IMR-90 (cell line): ENCODE data around the gene CCT5. TPM values are rescaled to one million over a fixed set of nuclear protein-coding genes. Genes with fewer than 3 reads are reported as not detected.
"Not testable (repeated sequence)": the region's sequence is repeated elsewhere in the genome, so short reads cannot be mapped to it uniquely, and the experiment has no call there.

Source experiments
- ATAC-seq: fragments of 200-7000 bp; cut with Tn5 transposase; 2 replicates; pipeline ENCODE4 v1.9.1; 2020; ENCODE audit warnings: low read depth, mild to moderate bottlenecking, moderate library complexity
- BruUV-seq: library from RNA; stranded (reverse); fragments of 400-500 nt; replicated peaks from 2 replicates; lab custom pipeline; 2021; lab: Mats Ljungman, UMichigan
- CTCF ChIA-PET: fragments of 300-600 bp; formaldehyde crosslinking; extraction: SDS; loops from one replicate; lab custom pipeline; 2021; ENCODE audit warnings: antibody characterized with exemption; lab: Yijun Ruan, JAX
- POLR2A ChIA-PET: fragments of 300-600 bp; sonication (Branson Sonifier 250); formaldehyde crosslinking; loops from one replicate; lab custom pipeline; 2022; ENCODE audit warnings: antibody characterized with exemption; ENCODE audit not compliant: unreplicated experiment; lab: Charles Lee
- DNase-seq: peaks from one replicate; pipeline ENCODE4 v3.0.0; 2013
- H2AFZ ChIP-seq: replicated peaks from 2 replicates; pipeline ENCODE3; 2013; ENCODE audit warnings: low read length, mild to moderate bottlenecking; ENCODE audit not compliant: poor library complexity
- H2AK5ac ChIP-seq: 2 replicates; pipeline ENCODE4 v1.6.1; 2013; ENCODE audit warnings: low read depth, low read length, inconsistent platforms
- H2AK9ac ChIP-seq: replicated peaks from 2 replicates; pipeline ENCODE3; 2013; ENCODE audit warnings: mild to moderate bottlenecking, low read depth, low read length, moderate library complexity; ENCODE audit not compliant: poor library complexity
- H2BK120ac ChIP-seq: 2 replicates; pipeline ENCODE4 v1.6.1; 2013; ENCODE audit warnings: low read depth, low read length, inconsistent platforms
- H2BK15ac ChIP-seq: 3 replicates; pipeline ENCODE4 v1.6.1; 2013; ENCODE audit warnings: low read depth, low read length, inconsistent platforms
- H2BK20ac ChIP-seq: 2 replicates; pipeline ENCODE4 v1.6.1; 2013; ENCODE audit warnings: low read depth, mild to moderate bottlenecking, inconsistent platforms, low read length, moderate library complexity
- H2BK5ac ChIP-seq: 2 replicates; pipeline ENCODE4 v1.6.1; 2013; ENCODE audit warnings: mild to moderate bottlenecking, low read depth, low read length, inconsistent platforms; ENCODE audit not compliant: poor library complexity, severe bottlenecking
- H3K14ac ChIP-seq: replicated peaks from 2 replicates; pipeline ENCODE4 v1.6.1; 2013; ENCODE audit warnings: low read depth, low read length, inconsistent platforms
- H3K18ac ChIP-seq: 2 replicates; pipeline ENCODE4 v1.6.1; 2013; ENCODE audit warnings: low read depth, low read length, control low read depth
- H3K23ac ChIP-seq: 2 replicates; pipeline ENCODE4 v1.6.1; 2013; ENCODE audit warnings: low read depth, low read length, inconsistent platforms
- H3K27ac ChIP-seq: 2 replicates; pipeline ENCODE4 v1.5.1; 2013; ENCODE audit warnings: mild to moderate bottlenecking, control low read depth, low read length; ENCODE audit not compliant: insufficient read depth
- H3K27me3 ChIP-seq: 2 replicates; pipeline ENCODE4 v1.6.1; 2013; ENCODE audit warnings: low read length; ENCODE audit not compliant: control insufficient read depth, insufficient read depth
- H3K36me3 ChIP-seq: 2 replicates; pipeline ENCODE4 v1.6.1; 2013; ENCODE audit warnings: low read length, mixed read lengths; ENCODE audit not compliant: control insufficient read depth, insufficient read depth
- H3K4ac ChIP-seq: 2 replicates; pipeline ENCODE4 v1.6.1; 2013; ENCODE audit warnings: low read depth, low read length, inconsistent platforms
- H3K4me1 ChIP-seq: 2 replicates; pipeline ENCODE4 v1.6.1; 2013; ENCODE audit warnings: low read length, mixed read lengths; ENCODE audit not compliant: control insufficient read depth, insufficient read depth
- H3K4me2 ChIP-seq: 2 replicates; pipeline ENCODE4 v1.6.1; 2013; ENCODE audit warnings: low read depth, mild to moderate bottlenecking, control low read depth, low read length, moderate library complexity
- H3K4me3 ChIP-seq: 2 replicates; pipeline ENCODE4 v1.5.1; 2013; ENCODE audit warnings: low read depth, mild to moderate bottlenecking, control low read depth, low read length, moderate library complexity; ENCODE audit not compliant: insufficient read depth
- H3K56ac ChIP-seq: 2 replicates; pipeline ENCODE4 v1.6.1; 2013; ENCODE audit warnings: low read length, inconsistent platforms; ENCODE audit not compliant: insufficient read depth; ENCODE audit errors: extremely low read depth
- H3K79me1 ChIP-seq, 2 experiments: 2 replicates each; pipeline ENCODE4 v1.6.1; 2013; ENCODE audit warnings: low read length in 2 of 2, inconsistent platforms in 1 of 2, low read depth in 1 of 2
- H3K9ac ChIP-seq: 2 replicates; pipeline ENCODE4 v1.6.1; 2013; ENCODE audit warnings: low read depth, low read length, control low read depth
- H3K9me1 ChIP-seq: 2 replicates; pipeline ENCODE4 v1.6.1; 2013; ENCODE audit warnings: low read length, inconsistent platforms; ENCODE audit not compliant: insufficient read depth
- H3K9me3 ChIP-seq: 2 replicates; pipeline ENCODE4 v1.6.1; 2013; ENCODE audit warnings: low read length; ENCODE audit not compliant: control insufficient read depth, insufficient read depth
- H4K20me1 ChIP-seq: 2 replicates; pipeline ENCODE4 v1.6.1; 2013; ENCODE audit warnings: low read length, inconsistent platforms; ENCODE audit not compliant: insufficient read depth
- H4K5ac ChIP-seq: 2 replicates; pipeline ENCODE4 v1.6.1; 2013; ENCODE audit warnings: mild to moderate bottlenecking, low read depth, low read length, control low read depth
- H4K8ac ChIP-seq, 2 experiments: 2 replicates each; pipeline ENCODE4 v1.6.1; 2013; ENCODE audit warnings: low read depth in 2 of 2, low read length in 2 of 2, control low read depth in 1 of 2, inconsistent platforms in 1 of 2
- H4K91ac ChIP-seq: 2 replicates; pipeline ENCODE4 v1.6.1; 2013; ENCODE audit warnings: low read depth, low read length, inconsistent platforms; ENCODE audit not compliant: insufficient read depth
- BHLHE40 ChIP-seq: fragments of 150-350 bp; IDR thresholded peaks from 2 replicates; pipeline ENCODE4 v1.6.1; 2016; ENCODE audit warnings: mild to moderate bottlenecking, low read depth, low read length
- CHD1 ChIP-seq: IDR thresholded peaks from 2 replicates; pipeline ENCODE4 v1.6.1; 2012; ENCODE audit warnings: low read depth, low read length, improper control_type of control experiment
- MAZ ChIP-seq: IDR thresholded peaks from 2 replicates; pipeline ENCODE4 v1.6.1; 2012; ENCODE audit warnings: low read depth, mild to moderate bottlenecking, low read length, improper control_type of control experiment, moderate library complexity, borderline replicate concordance
- MXI1 ChIP-seq: IDR thresholded peaks from 2 replicates; pipeline ENCODE4 v1.6.1; 2012; ENCODE audit warnings: low read depth, mild to moderate bottlenecking, low read length, moderate library complexity, borderline replicate concordance
- WGBS, 2 experiments: methylation state at CpG; one replicate each; pipeline versions ENCODE4 v1.1.5 to v1.1.7; 2013; ENCODE audit warnings: missing lambda C conversion rate in 2 of 2; ENCODE audit not compliant: insufficient read length in 1 of 2; ENCODE audit errors: extremely low coverage in 2 of 2; 5-methylcytosine and 5-hydroxymethylcytosine counted together
- dilution Hi-C: fragments of 300-500 bp; cut with HindIII; formaldehyde crosslinking; loops from one replicate; pipeline ENCODE4 v1.14.3; 2018; ENCODE audit warnings: low sequenced_read_pairs; ENCODE audit not compliant: unreplicated experiment
- in situ Hi-C: fragments of 300-500 bp; cut with MboI; formaldehyde crosslinking; loops from 3 replicates; pipeline ENCODE4 v1.14.3; 2019; ENCODE audit warnings: low sequenced_read_pairs, inconsistent platforms, mixed read lengths
- intact Hi-C: fragments of 100-400 bp; cut with micrococcal nuclease; formaldehyde crosslinking; loops from 2 replicates; pipeline ENCODE4 v1.10.0; 2022
- polyA plus RNA-seq, 3 experiments: library from polyadenylated mRNA; depleted of rRNA; stranded (reverse); fragments of >200 nt; gene quantifications; 2 replicates each; pipeline ENCODE4 v1.2.3, GENCODE V29; 2012; ENCODE audit warnings: low replicate concordance in 1 of 3
- total RNA-seq: library from RNA; depleted of rRNA; stranded (reverse); fragments of >200 nt; gene quantifications from 2 replicates; pipeline ENCODE4 v1.2.3, GENCODE V29; 2012
- TF ChIP-seq, protein P1 (sequence below): fragments of 150-350 bp; IDR thresholded peaks from 2 replicates; pipeline ENCODE4 v1.6.1; 2017; ENCODE audit warnings: mild to moderate bottlenecking, antibody characterized with exemption, low read length, low read depth

CCT5 gene
- total and polyA plus RNA-seq, 2 of the 4 experiments (the other 2 are of a cell fraction): 358 to 481 TPM

DNA sequence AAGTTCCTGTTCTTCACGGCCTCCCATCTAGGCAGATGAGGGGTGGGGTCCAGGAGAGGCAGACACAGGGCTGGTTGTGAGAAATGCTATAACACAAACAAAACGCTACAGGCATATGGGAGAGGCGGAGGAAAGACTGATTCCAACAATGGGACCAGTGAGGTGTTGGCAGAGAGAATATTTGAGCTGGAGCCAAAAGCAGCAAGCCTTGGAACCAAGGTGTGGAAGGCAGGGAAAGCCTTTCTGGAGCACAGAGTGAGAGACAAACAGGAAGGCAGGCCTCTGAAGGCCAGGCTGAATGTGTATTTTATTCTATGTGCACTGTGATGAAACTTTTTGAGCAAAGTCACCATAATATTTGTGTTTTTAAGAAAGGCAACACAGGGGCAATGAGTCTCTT lies 3.3 kb upstream of the CCT5 start:
- intact Hi-C loops: no loop called here
- H2AK9ac ChIP-seq: no peak overlapping the region
- ATAC-seq (no peak), DNase-seq (no peak)
- H3K9me3 ChIP-seq: no peaks in the 10 kb centered on the region
- peaks cover 4% of the 10 kb centered on the region; the same call in 1 of the 2 replicates for H3K9me1 ChIP-seq
- no peak overlapping the region for H3K4ac ChIP-seq
- dilution Hi-C loops: no loop called here
- no TSS peak for BruUV-seq
- H4K5ac ChIP-seq: no peak overlapping the region
- 90% methylated on average over 2 of the region's 3 CpGs; no CpG with 5 or more reads in 1 of the 2 experiments for WGBS, 2 experiments
- H3K27ac ChIP-seq: no peak overlapping the region
- H3K23ac ChIP-seq: no peak overlapping the region
- no peak overlapping the region for H2AFZ ChIP-seq
- ChIA-PET POLR2A (no interaction called here), CTCF (no interaction called here)
- H3K79me1 ChIP-seq: peaks cover 9 to 57% of the 10 kb centered on the region in 2 experiments
- TF ChIP-seq BHLHE40 (no peak), MAZ (no peak), CHD1 (no peak), MXI1 (no peak)
- TF ChIP-seq, protein P1, sequence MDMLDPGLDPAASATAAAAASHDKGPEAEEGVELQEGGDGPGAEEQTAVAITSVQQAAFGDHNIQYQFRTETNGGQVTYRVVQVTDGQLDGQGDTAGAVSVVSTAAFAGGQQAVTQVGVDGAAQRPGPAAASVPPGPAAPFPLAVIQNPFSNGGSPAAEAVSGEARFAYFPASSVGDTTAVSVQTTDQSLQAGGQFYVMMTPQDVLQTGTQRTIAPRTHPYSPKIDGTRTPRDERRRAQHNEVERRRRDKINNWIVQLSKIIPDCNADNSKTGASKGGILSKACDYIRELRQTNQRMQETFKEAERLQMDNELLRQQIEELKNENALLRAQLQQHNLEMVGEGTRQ: no peak
- H3K4me2 ChIP-seq: no peak overlapping the region
- peaks cover 1% of the 10 kb centered on the region; the same call in 1 of the 2 replicates for H3K36me3 ChIP-seq
- H4K20me1 ChIP-seq: peaks cover 14% of the 10 kb centered on the region
- H2BK120ac ChIP-seq: no peak overlapping the region
- no peak overlapping the region for H3K56ac ChIP-seq
- no peak overlapping the region for H2AK5ac ChIP-seq
- H3K14ac ChIP-seq: no peak overlapping the region
- no peak overlapping the region for H3K9ac ChIP-seq
- no peaks in the 10 kb centered on the region for H3K27me3 ChIP-seq
- no peak overlapping the region for H2BK20ac ChIP-seq
- H3K4me3 ChIP-seq: no peak overlapping the region
- no peak overlapping the region for H3K18ac ChIP-seq
- H2BK5ac ChIP-seq: no peak overlapping the region
- H4K91ac ChIP-seq: no peak overlapping the region
- peaks cover 5% of the 10 kb centered on the region for H3K4me1 ChIP-seq
- in situ Hi-C loops: no loop called here
- H4K8ac ChIP-seq: no peak overlapping the region
- no peak overlapping the region for H2BK15ac ChIP-seq

DNA sequence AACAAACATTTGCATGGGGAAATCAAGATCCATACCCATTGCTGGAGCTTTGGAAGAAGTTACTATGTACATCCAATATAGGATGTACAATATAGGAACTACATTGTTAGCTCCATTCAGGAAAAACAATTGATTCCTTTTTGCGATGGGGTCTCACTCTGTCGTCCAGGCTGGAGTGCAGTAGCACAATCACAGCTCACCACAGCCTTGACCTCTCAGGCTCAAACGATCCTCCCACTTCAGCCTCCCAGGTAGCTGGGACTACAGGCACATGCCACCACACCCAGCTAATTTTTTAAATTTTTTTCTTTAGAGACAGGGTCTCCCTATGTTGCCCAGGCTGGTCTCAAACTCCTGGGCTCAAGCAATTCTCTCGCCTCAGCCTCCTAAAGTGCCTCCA lies 2.9 kb upstream of the CCT5 start:
- H2AK5ac ChIP-seq, H2BK120ac ChIP-seq, dilution Hi-C loops, H4K91ac ChIP-seq, CTCF ChIA-PET, H2BK20ac ChIP-seq, H3K4me3 ChIP-seq, H3K18ac ChIP-seq, intact Hi-C loops, H3K14ac ChIP-seq, BruUV-seq, H2BK5ac ChIP-seq, H2BK15ac ChIP-seq, H3K23ac ChIP-seq, H3K4me2 ChIP-seq, H3K27ac ChIP-seq, POLR2A ChIA-PET, H3K4ac ChIP-seq, DNase-seq, ATAC-seq, H3K4me1 ChIP-seq, H3K9ac ChIP-seq, H2AFZ ChIP-seq, H4K5ac ChIP-seq, H3K9me3 ChIP-seq, H4K8ac ChIP-seq, in situ Hi-C loops, H2AK9ac ChIP-seq, H3K36me3 ChIP-seq, H3K9me1 ChIP-seq, H3K27me3 ChIP-seq, H3K56ac ChIP-seq: not testable (repeated sequence)
- Histone ChIP-seq H3K79me1 (peaks cover 9 to 56% of the 10 kb centered on the region in 2 experiments), H4K20me1 (peaks cover 19% of the 10 kb centered on the region)
- 86% methylated on average over 4 of the region's 4 CpGs; no CpG with 5 or more reads in 1 of the 2 experiments for WGBS, 2 experiments
